ENCODE results near the gene B3GALT4.

DNA sequence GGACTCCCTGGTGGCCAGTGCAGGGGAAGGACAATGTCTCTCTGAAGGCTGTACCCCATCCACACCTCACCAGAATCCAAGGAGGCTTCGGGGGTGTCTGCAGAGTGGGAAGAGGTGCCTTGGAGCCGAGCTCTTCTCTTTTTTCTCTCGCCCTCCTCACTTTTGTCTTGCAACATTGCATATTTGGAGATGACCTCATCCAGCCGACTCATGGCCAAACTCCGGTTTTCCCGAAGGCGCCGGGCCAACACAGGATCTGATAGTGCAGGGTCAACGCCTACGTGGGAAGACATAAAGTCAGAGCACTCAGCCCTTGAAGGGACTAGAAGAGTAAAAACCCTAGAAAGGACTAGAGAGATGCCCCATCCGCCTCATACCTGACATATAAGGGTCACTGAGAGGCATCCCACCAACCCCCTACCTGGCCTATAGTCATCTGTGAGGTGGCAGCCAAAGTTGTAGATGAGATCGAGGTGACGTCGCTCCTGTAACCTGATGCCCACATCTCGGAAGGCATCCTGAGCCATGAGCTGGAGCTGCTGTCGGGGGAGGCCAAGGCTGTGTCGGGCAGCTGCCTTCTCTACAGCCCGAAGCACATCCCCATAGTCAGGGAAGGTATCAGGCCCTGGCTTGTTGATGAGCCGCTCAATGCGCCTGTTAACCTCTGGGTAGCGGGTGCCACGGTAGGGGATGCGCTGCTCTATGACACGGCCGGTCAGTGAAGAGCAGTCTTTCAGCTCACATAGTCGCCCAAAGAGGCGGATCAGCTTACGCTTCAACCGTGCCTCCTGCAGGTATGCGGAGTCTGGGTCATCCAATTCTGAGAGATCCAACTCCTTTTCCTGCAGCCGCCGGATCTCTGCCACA lies 43.6 kb downstream of the B3GALT4 start:
- TF ChIP-seq, protein P1, sequence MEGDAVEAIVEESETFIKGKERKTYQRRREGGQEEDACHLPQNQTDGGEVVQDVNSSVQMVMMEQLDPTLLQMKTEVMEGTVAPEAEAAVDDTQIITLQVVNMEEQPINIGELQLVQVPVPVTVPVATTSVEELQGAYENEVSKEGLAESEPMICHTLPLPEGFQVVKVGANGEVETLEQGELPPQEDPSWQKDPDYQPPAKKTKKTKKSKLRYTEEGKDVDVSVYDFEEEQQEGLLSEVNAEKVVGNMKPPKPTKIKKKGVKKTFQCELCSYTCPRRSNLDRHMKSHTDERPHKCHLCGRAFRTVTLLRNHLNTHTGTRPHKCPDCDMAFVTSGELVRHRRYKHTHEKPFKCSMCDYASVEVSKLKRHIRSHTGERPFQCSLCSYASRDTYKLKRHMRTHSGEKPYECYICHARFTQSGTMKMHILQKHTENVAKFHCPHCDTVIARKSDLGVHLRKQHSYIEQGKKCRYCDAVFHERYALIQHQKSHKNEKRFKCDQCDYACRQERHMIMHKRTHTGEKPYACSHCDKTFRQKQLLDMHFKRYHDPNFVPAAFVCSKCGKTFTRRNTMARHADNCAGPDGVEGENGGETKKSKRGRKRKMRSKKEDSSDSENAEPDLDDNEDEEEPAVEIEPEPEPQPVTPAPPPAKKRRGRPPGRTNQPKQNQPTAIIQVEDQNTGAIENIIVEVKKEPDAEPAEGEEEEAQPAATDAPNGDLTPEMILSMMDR (IDR thresholded peaks at IDR 0.05; ENCODE audit: low read depth, low read length, poor library complexity, severe bottlenecking): no peak
- no peak for TF ChIP-seq EZH2phosphoT487 (IDR thresholded peaks at IDR 0.05; ENCODE audit: borderline replicate concordance, low read length)
